Measurements from ENCODE around the gene SYNGR3. TPM values are rescaled to one million over a fixed set of nuclear protein-coding genes. Genes with fewer than 3 reads are reported as not detected.
A peak's percentile ranks its signal among the peaks of the same experiment; 100 is the strongest.

The SYNGR3 gene
- total RNA-seq, 1 experiment from 2014 or later: 4.3 TPM

GRCh38 chr16:1942810-1943726 is 46.7 kb upstream of the SYNGR3 start, which contains the start of gene MSRB1:
TSS of gene MSRB1 (minus strand) at chr16:1943199. CDS start at chr16:1943156, 43 bp downstream.
- Histone ChIP-seq H3K27me3 (ENCODE audit: insufficient read depth, low read depth) (no peaks in the 10 kb centered on the region), H3K4me3 (peak within 1 kb of the TSS; percentile 81), H2AFZ (peak within 1 kb of the TSS; percentile 94), H3K36me3 (ENCODE audit: low read depth) (no peaks in the 10 kb centered on the region), H4K20me1 (ENCODE audit: insufficient read depth) (0 out of 2 replicates have a peak, but pooled peaks cover 3% of the 10 kb centered on the region), H3K4me2 (peak within 1 kb of the TSS; percentile 86), H3F3A (ENCODE audit: insufficient read depth, low read depth) (peaks cover 37% of the 10 kb centered on the region; the same call in 1 of the 2 replicates), H3K4me1 (replicated peaks; ENCODE audit: insufficient read depth) (peaks cover 18% of the 10 kb centered on the region), H3K9me2 (ENCODE audit: insufficient read depth) (no peaks in the 10 kb centered on the region), H3K79me2 (ENCODE audit: low read depth) (peaks cover 18% of the 10 kb centered on the region; the same call in 1 of the 2 replicates), H3K27ac (peak within 1 kb of the TSS; percentile 61), H3K9me3 (ENCODE audit: insufficient read depth, low read depth) (no peaks in the 10 kb centered on the region)
- DNase-seq: peak; percentile 93 to 100
- POLR2A ChIA-PET (ENCODE audit: unreplicated experiment): interaction anchor here (0.5 to 1.0 kb wide), 5 partner anchors 9 to 771 kb away, joined by 3 to 13 read pairs (median 4); partner anchors contain the start of genes RAB26, RPS2 and UQCC4
- intact Hi-C loops (cut with micrococcal nuclease; ENCODE audit: unreplicated experiment): loop anchor here (2.0 to 5.0 kb wide), 2 partner anchors 16 to 161 kb away; partner anchors contain the start of genes NDUFB10, NUBP2 and SPSB3
- no peak for TF ChIP-seq CTCF (conservative IDR thresholded peaks at IDR 0.05)
- no peak for TF ChIP-seq EZH2 (IDR thresholded peaks at IDR 0.05; ENCODE audit: low read depth)
- BruUV-seq (replicated peaks): no TSS peak
- CTCF ChIA-PET: interaction anchor here (0.6 to 0.7 kb wide), 2 partner anchors 245 to 373 kb away, joined by 3 to 5 read pairs; no protein-coding TSS in a partner anchor

- intact Hi-C loops (cut with micrococcal nuclease; ENCODE audit: unreplicated experiment): loop anchor here (5.0 kb wide), 1 partner anchor 162 kb away; the partner anchor contains the start of genes NUBP2 and SPSB3
- TF ChIP-seq EZH2 (IDR thresholded peaks at IDR 0.05; ENCODE audit: low read depth): no peak
- no peak for TF ChIP-seq CTCF (conservative IDR thresholded peaks at IDR 0.05)
- H3F3A ChIP-seq (ENCODE audit: insufficient read depth, low read depth): peaks cover 33% of the 10 kb centered on the region; the same call in 1 of the 2 replicates
- H3K27ac ChIP-seq: no peak overlapping the region
- no peak overlapping the region for H3K4me3 ChIP-seq
- H3K4me1 ChIP-seq (replicated peaks; ENCODE audit: insufficient read depth): peaks cover 17% of the 10 kb centered on the region
- no peaks in the 10 kb centered on the region for H3K9me2 ChIP-seq (ENCODE audit: insufficient read depth)
- POLR2A ChIA-PET (ENCODE audit: unreplicated experiment): no interaction called here
- H3K9me3 ChIP-seq (ENCODE audit: insufficient read depth, low read depth): no peaks in the 10 kb centered on the region
- H4K20me1 ChIP-seq (ENCODE audit: insufficient read depth): 0 out of 2 replicates have a peak, but pooled peaks cover 3% of the 10 kb centered on the region
- CTCF ChIA-PET: interaction anchor here (0.6 kb wide), 1 partner anchor 264 kb away, joined by 3 read pairs; no protein-coding TSS in a partner anchor
- H3K79me2 ChIP-seq (ENCODE audit: low read depth): peaks cover 18% of the 10 kb centered on the region; the same call in 1 of the 2 replicates
- no peaks in the 10 kb centered on the region for H3K27me3 ChIP-seq (ENCODE audit: insufficient read depth, low read depth)
- BruUV-seq (replicated peaks): no TSS peak
- no peak overlapping the region for H3K4me2 ChIP-seq
- H2AFZ ChIP-seq: no peak overlapping the region
- H3K36me3 ChIP-seq (ENCODE audit: low read depth): no peaks in the 10 kb centered on the region
- no peak for DNase-seq
Observed at GRCh38 chr16:1944612-1945199, 45.1 kb upstream of the SYNGR3 start.

Data from PC-9 (cell line).